Measurements from ENCODE around the gene CAMKK2.

The CAMKK2 gene

DNA sequence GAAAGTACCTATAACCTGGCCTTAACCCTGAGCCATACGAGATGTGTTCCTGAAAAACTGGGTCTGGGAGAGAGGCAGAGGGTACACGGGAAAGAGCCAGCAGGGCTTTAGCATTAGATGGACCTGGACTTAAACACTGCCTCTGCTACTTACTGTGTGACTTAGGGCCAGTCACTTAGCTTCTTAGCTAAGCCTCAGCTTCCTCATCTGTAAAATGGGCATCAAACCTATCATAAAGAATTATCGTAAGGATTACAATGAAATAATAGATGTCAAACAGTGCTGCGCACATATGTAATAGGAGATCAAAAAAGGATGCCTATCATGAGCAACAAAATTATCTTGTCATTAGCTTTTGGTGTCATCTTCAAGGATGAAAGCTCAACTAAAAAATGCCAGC, 32.1 kb upstream of the CAMKK2 start:
- H3K79me2 ChIP-seq (ENCODE audit: insufficient read depth, low read length), result no peaks in the 10 kb centered on the region
- no peak overlapping the region for H3K4me3 ChIP-seq (ENCODE audit: low read length, poor library complexity, severe bottlenecking)
- H3F3A ChIP-seq (ENCODE audit: low read depth), result no peaks in the 10 kb centered on the region
- no peaks in the 10 kb centered on the region for H4K20me1 ChIP-seq (ENCODE audit: insufficient read depth, low read length, poor library complexity, severe bottlenecking)
- no peak overlapping the region for H2AFZ ChIP-seq (ENCODE audit: low read length)
- H3K4me2 ChIP-seq (ENCODE audit: low read depth, low read length, poor library complexity, severe bottlenecking), result no peak overlapping the region
- TF ChIP-seq, protein P1, sequence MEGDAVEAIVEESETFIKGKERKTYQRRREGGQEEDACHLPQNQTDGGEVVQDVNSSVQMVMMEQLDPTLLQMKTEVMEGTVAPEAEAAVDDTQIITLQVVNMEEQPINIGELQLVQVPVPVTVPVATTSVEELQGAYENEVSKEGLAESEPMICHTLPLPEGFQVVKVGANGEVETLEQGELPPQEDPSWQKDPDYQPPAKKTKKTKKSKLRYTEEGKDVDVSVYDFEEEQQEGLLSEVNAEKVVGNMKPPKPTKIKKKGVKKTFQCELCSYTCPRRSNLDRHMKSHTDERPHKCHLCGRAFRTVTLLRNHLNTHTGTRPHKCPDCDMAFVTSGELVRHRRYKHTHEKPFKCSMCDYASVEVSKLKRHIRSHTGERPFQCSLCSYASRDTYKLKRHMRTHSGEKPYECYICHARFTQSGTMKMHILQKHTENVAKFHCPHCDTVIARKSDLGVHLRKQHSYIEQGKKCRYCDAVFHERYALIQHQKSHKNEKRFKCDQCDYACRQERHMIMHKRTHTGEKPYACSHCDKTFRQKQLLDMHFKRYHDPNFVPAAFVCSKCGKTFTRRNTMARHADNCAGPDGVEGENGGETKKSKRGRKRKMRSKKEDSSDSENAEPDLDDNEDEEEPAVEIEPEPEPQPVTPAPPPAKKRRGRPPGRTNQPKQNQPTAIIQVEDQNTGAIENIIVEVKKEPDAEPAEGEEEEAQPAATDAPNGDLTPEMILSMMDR (conservative IDR thresholded peaks at IDR 0.05; ENCODE audit: low read length), result no peak
- no peak for TF ChIP-seq EZH2phosphoT487 (IDR thresholded peaks at IDR 0.05; ENCODE audit: borderline replicate concordance)
- no peaks in the 10 kb centered on the region for H3K9me2 ChIP-seq (replicated peaks; ENCODE audit: low read depth, low read length)
- H3K36me3 ChIP-seq (ENCODE audit: insufficient read depth, low read length), result peaks cover 94% of the 10 kb centered on the region
- no peaks in the 10 kb centered on the region for H3K9me3 ChIP-seq (ENCODE audit: insufficient read depth, low read depth, low read length)
- H3K4me1 ChIP-seq (ENCODE audit: insufficient read depth, low read length, poor library complexity, severe bottlenecking), result no peaks in the 10 kb centered on the region
- H3K27me3 ChIP-seq (ENCODE audit: insufficient read depth, low read length, poor library complexity, severe bottlenecking), result no peaks in the 10 kb centered on the region
- no peak overlapping the region for H3K9ac ChIP-seq (ENCODE audit: low read depth, low read length, poor library complexity, severe bottlenecking)

DNA sequence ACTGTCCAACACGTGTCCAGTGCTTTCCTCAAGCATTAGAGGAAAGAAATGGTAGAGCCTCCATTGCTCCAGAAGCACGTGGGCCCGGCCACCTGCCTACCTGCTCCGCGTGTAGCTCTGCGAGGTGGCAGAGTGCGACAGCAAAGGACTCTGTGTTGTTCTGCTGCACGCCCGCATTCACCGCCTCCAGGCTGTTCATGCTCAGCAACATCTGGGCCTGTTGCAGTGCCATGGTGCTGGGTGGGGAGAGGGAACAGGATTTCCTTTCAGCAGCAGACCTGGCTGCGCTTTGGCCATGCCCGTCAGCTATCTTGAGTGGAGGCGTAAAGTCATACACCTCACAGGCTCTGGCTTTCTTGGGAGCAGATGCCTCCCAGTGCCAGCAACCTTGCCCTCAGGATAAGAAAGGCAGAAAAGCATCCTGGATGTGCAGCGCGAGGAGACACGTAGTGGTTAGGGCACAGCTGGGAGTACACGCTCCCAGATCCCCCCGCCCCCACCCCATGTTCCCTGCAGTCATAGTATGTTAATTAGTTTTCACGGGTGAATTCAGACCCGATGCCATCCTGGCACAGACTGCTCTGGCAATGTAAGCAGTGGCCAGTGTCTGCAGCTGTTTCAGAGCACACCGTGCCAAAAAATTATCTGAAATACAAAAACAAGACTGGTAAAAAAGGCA, 30.6 kb upstream of the CAMKK2 start:
- TF ChIP-seq EZH2phosphoT487 (IDR thresholded peaks at IDR 0.05; ENCODE audit: borderline replicate concordance), result no peak
- TF ChIP-seq, protein P1 (conservative IDR thresholded peaks at IDR 0.05; ENCODE audit: low read length), result no peak
- Histone ChIP-seq H4K20me1 (ENCODE audit: insufficient read depth, low read length, poor library complexity, severe bottlenecking) (no peaks in the 10 kb centered on the region), H3K27me3 (ENCODE audit: insufficient read depth, low read length, poor library complexity, severe bottlenecking) (no peaks in the 10 kb centered on the region), H3K4me3 (ENCODE audit: low read length, poor library complexity, severe bottlenecking) (no peak overlapping the region), H3K4me2 (ENCODE audit: low read depth, low read length, poor library complexity, severe bottlenecking) (no peak overlapping the region), H3F3A (ENCODE audit: low read depth) (no peaks in the 10 kb centered on the region), H3K9ac (ENCODE audit: low read depth, low read length, poor library complexity, severe bottlenecking) (no peak overlapping the region), H3K36me3 (ENCODE audit: insufficient read depth, low read length) (peaks cover 93% of the 10 kb centered on the region), H3K4me1 (ENCODE audit: insufficient read depth, low read length, poor library complexity, severe bottlenecking) (no peaks in the 10 kb centered on the region), H3K79me2 (ENCODE audit: insufficient read depth, low read length) (no peaks in the 10 kb centered on the region), H2AFZ (ENCODE audit: low read length) (no peak overlapping the region), H3K9me3 (ENCODE audit: insufficient read depth, low read depth, low read length) (no peaks in the 10 kb centered on the region), H3K9me2 (replicated peaks; ENCODE audit: low read depth, low read length) (no peaks in the 10 kb centered on the region)

DNA sequence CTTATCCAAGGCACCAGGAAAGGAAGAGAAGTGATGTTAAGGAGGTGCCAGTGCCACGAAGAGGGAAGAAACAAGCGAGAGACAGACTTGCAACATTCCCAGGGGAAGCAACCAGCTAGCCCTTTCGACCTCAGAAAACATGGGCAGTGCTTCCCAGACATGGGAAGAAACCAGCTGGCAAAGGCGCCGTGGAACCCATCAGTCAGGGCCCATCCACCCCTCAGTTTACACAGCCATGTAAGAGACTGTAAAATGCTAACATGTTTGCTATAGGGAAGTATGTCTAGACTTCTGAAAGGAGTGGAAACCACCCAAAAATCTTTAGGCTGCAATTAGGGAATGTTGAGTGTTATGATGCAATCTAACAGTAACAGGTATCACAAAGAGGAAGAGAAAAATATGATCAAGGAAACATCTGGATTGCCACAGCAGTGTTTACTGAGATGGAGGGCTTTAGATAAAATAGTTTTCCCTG, 29.4 kb upstream of the CAMKK2 start:
- H3K36me3 ChIP-seq (ENCODE audit: insufficient read depth, low read length), result peaks cover 81% of the 10 kb centered on the region

More for the DNA sequence above, 29.4 kb upstream of the CAMKK2 start:
- TF ChIP-seq, protein P1 (conservative IDR thresholded peaks at IDR 0.05; ENCODE audit: low read length), result no peak
- TF ChIP-seq EZH2phosphoT487 (IDR thresholded peaks at IDR 0.05; ENCODE audit: borderline replicate concordance), result no peak
- Histone ChIP-seq H2AFZ (ENCODE audit: low read length) (no peak overlapping the region), H3K4me2 (ENCODE audit: low read depth, low read length, poor library complexity, severe bottlenecking) (no peak overlapping the region), H3F3A (ENCODE audit: low read depth) (no peaks in the 10 kb centered on the region), H3K9ac (ENCODE audit: low read depth, low read length, poor library complexity, severe bottlenecking) (no peak overlapping the region), H3K4me1 (ENCODE audit: insufficient read depth, low read length, poor library complexity, severe bottlenecking) (no peaks in the 10 kb centered on the region), H3K9me2 (replicated peaks; ENCODE audit: low read depth, low read length) (no peaks in the 10 kb centered on the region), H3K27me3 (ENCODE audit: insufficient read depth, low read length, poor library complexity, severe bottlenecking) (no peaks in the 10 kb centered on the region), H3K9me3 (ENCODE audit: insufficient read depth, low read depth, low read length) (no peaks in the 10 kb centered on the region), H3K79me2 (ENCODE audit: insufficient read depth, low read length) (no peaks in the 10 kb centered on the region), H4K20me1 (ENCODE audit: insufficient read depth, low read length, poor library complexity, severe bottlenecking) (no peaks in the 10 kb centered on the region), H3K4me3 (ENCODE audit: low read length, poor library complexity, severe bottlenecking) (no peak overlapping the region)
